OCI-LY3 (cell line): ENCODE measurements around the gene MYZAP.

Experiments used
- H2AFZ ChIP-seq: fragments of 200-600, 300-600 bp; shearing (Covaris generic); 2 replicates; pipeline ENCODE4 v1.6.0; 2014; ENCODE audit warnings: antibody characterized with exemption, low read depth, low read length
- H3K27ac ChIP-seq: fragments of 200-600, 300-600 bp; sonication (generic); 2 replicates; pipeline ENCODE4 v1.5.1; 2014; ENCODE audit warnings: mild to moderate bottlenecking, low read length, moderate library complexity, mixed read lengths
- H3K27me3 ChIP-seq: fragments of 200-600, 300-600 bp; sonication (generic); 2 replicates; pipeline ENCODE4 v1.6.1; 2014; ENCODE audit warnings: low read depth, low read length, mixed read lengths
- H3K36me3 ChIP-seq: fragments of 200-600, 300-600 bp; sonication (generic); replicated peaks from 2 replicates; pipeline ENCODE3; 2014; ENCODE audit warnings: low read depth, low read length, mixed read lengths
- H3K4me1 ChIP-seq: fragments of 300-600, 200-600 bp; sonication (generic); 2 replicates; pipeline ENCODE4 v1.6.1; 2014; ENCODE audit warnings: low read length, mixed read lengths
- H3K4me2 ChIP-seq: fragments of 200-600, 300-600 bp; sonication (generic); 2 replicates; pipeline ENCODE4 v1.6.1; 2014; ENCODE audit warnings: low read length, mixed read lengths
- H3K4me3 ChIP-seq: fragments of 300-600, 200-600 bp; sonication (generic); 2 replicates; pipeline ENCODE4 v1.5.1; 2014; ENCODE audit warnings: antibody characterized with exemption, mild to moderate bottlenecking, low read length, moderate library complexity
- H3K79me2 ChIP-seq: fragments of 300-600, 200-600 bp; shearing (Covaris generic); 2 replicates; pipeline ENCODE4 v1.6.1; 2014; ENCODE audit warnings: mild to moderate bottlenecking, low read length, mixed read lengths
- H3K9ac ChIP-seq: fragments of 300-600, 200-600 bp; shearing (Covaris generic); 2 replicates; pipeline ENCODE4 v1.6.0; 2014; ENCODE audit warnings: mild to moderate bottlenecking, low read length, moderate library complexity
- H3K9me3 ChIP-seq: fragments of 200-600, 300-600 bp; shearing (Covaris generic); 2 replicates; pipeline ENCODE4 v1.6.1; 2014; ENCODE audit warnings: low read length, mixed read lengths; ENCODE audit not compliant: insufficient read depth
- H4K20me1 ChIP-seq: fragments of 200-600, 300-600 bp; sonication (generic); 2 replicates; pipeline ENCODE4 v1.6.1; 2016; ENCODE audit warnings: low read length, mixed read lengths; ENCODE audit not compliant: insufficient read depth
- CTCF ChIP-seq: fragments of 200-600, 300-600 bp; sonication (generic); IDR thresholded peaks from 2 replicates; pipeline ENCODE4 v1.5.1; 2014; ENCODE audit warnings: antibody characterized with exemption, low read length, low read depth
- EZH2phosphoT487 ChIP-seq: fragments of 200-600 bp; shearing (Covaris generic); IDR thresholded peaks from 2 replicates; pipeline ENCODE4 v1.6.1; 2018; ENCODE audit warnings: antibody characterized with exemption, mixed run types, low read depth

MYZAP gene

DNA sequence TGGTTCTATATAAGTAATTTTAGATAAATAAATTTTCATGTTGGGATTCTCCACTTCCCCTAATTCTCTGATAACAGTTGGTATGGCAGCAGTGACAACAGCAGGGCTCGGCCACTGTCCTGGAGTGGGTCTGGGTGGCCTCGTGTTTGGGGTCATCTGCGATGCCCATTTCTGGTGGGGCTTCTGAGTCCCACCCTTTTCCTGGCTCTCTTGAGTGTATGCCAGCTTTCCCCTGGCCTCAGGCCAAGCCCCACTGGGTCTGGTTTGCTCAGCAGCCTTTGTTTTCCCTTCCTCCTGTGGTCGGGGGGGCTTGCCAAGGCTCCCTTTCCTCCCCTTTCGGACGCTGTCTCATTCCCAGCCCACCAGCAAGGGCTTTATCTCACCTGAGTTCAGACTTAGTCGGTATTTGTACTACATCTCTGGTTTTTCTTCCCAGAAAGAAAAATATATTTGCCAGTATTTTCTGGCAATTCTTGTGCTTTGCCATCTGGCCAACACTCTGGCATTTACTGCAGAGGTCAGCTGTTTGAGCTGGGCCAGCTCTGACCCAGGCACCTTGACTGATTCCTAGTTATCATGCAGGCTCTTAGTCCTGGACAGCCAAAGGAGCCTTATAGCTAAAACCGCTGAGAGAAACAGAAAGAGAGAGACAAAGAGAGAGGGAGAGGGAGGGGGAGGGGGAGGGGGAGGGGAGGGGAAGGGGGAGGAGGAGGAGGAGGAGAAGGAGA, 35.2 kb downstream of the MYZAP start:
- Histone ChIP-seq H3K36me3 (no peaks in the 10 kb centered on the region), H3K27me3 (no peaks in the 10 kb centered on the region), H3K27ac (no peak overlapping the region), H2AFZ (no peak overlapping the region), H3K4me3 (no peak overlapping the region), H3K9ac (no peak overlapping the region), H4K20me1 (no peaks in the 10 kb centered on the region), H3K4me2 (no peak overlapping the region), H3K79me2 (no peaks in the 10 kb centered on the region), H3K9me3 (no peaks in the 10 kb centered on the region), H3K4me1 (no peaks in the 10 kb centered on the region)
- TF ChIP-seq EZH2phosphoT487 (no peak), CTCF (no peak)

GRCh38 chr15:57631386-57632110, 39.8 kb downstream of the MYZAP start:
- no peaks in the 10 kb centered on the region for H4K20me1 ChIP-seq
- H3K79me2 ChIP-seq = no peaks in the 10 kb centered on the region
- H3K4me3 ChIP-seq = no peak overlapping the region
- H3K27me3 ChIP-seq = no peaks in the 10 kb centered on the region
- TF ChIP-seq CTCF = no peak
- no peak for TF ChIP-seq EZH2phosphoT487
- H3K9ac ChIP-seq = no peak overlapping the region
- no peak overlapping the region for H3K4me2 ChIP-seq
- no peak overlapping the region for H2AFZ ChIP-seq
- no peak overlapping the region for H3K27ac ChIP-seq
- H3K36me3 ChIP-seq = no peaks in the 10 kb centered on the region
- H3K4me1 ChIP-seq = no peaks in the 10 kb centered on the region
- H3K9me3 ChIP-seq = no peaks in the 10 kb centered on the region

GRCh38 chr15:57634290-57634689, 42.6 kb downstream of the MYZAP start:
- no peak overlapping the region for H2AFZ ChIP-seq
- no peaks in the 10 kb centered on the region for H3K36me3 ChIP-seq
- no peaks in the 10 kb centered on the region for H3K9me3 ChIP-seq
- no peak overlapping the region for H3K4me2 ChIP-seq
- TF ChIP-seq EZH2phosphoT487 (no peak), CTCF (no peak)
- no peak overlapping the region for H3K27ac ChIP-seq
- H3K4me1 ChIP-seq = peaks cover 15% of the 10 kb centered on the region
- no peaks in the 10 kb centered on the region for H4K20me1 ChIP-seq
- H3K9ac ChIP-seq = no peak overlapping the region
- H3K27me3 ChIP-seq = no peaks in the 10 kb centered on the region
- H3K4me3 ChIP-seq = no peak overlapping the region
- no peaks in the 10 kb centered on the region for H3K79me2 ChIP-seq

GRCh38 chr15:57635300-57635909, 43.7 kb downstream of the MYZAP start:
- no peaks in the 10 kb centered on the region for H3K36me3 ChIP-seq
- no peak overlapping the region for H3K4me3 ChIP-seq
- no peak overlapping the region for H3K27ac ChIP-seq
- H3K27me3 ChIP-seq = no peaks in the 10 kb centered on the region
- H3K9ac ChIP-seq = no peak overlapping the region
- H2AFZ ChIP-seq = no peak overlapping the region
- no peaks in the 10 kb centered on the region for H3K79me2 ChIP-seq
- H3K4me1 ChIP-seq = peaks cover 25% of the 10 kb centered on the region
- no peak for TF ChIP-seq CTCF
- H3K4me2 ChIP-seq = no peak overlapping the region
- no peaks in the 10 kb centered on the region for H4K20me1 ChIP-seq
- H3K9me3 ChIP-seq = no peaks in the 10 kb centered on the region
